ENCODE data around the gene CDH12.

Gene CDH12

DNA sequence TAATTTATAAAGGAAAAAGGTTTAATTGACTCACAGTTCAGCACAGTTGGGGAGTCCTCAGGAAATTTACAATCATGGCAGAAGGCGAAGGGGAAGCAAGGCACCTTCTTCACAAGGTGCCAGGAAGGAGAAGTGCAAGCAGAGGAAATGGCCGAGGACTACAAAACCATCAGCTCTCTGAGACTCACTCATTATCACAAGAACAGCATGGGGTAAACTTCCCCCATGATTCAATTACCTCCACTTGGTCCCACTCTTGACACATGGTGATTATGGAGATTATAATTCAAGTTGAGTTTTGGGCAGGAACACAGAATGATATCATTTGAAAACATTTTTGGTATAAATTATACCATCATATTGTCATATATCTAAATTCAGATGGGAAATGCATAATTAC is 934.7 kb downstream of the CDH12 start:
- TF ChIP-seq, protein P1, sequence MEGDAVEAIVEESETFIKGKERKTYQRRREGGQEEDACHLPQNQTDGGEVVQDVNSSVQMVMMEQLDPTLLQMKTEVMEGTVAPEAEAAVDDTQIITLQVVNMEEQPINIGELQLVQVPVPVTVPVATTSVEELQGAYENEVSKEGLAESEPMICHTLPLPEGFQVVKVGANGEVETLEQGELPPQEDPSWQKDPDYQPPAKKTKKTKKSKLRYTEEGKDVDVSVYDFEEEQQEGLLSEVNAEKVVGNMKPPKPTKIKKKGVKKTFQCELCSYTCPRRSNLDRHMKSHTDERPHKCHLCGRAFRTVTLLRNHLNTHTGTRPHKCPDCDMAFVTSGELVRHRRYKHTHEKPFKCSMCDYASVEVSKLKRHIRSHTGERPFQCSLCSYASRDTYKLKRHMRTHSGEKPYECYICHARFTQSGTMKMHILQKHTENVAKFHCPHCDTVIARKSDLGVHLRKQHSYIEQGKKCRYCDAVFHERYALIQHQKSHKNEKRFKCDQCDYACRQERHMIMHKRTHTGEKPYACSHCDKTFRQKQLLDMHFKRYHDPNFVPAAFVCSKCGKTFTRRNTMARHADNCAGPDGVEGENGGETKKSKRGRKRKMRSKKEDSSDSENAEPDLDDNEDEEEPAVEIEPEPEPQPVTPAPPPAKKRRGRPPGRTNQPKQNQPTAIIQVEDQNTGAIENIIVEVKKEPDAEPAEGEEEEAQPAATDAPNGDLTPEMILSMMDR (IDR thresholded peaks at IDR 0.05; ENCODE audit: extremely low read depth, insufficient read depth, missing control alignments) = no peak
- in situ Hi-C loops (cut with MboI; ENCODE audit: low pct_unique_long_range_greater_than_20kb, low sequenced_read_pairs, unreplicated experiment) = no loop called here

DNA sequence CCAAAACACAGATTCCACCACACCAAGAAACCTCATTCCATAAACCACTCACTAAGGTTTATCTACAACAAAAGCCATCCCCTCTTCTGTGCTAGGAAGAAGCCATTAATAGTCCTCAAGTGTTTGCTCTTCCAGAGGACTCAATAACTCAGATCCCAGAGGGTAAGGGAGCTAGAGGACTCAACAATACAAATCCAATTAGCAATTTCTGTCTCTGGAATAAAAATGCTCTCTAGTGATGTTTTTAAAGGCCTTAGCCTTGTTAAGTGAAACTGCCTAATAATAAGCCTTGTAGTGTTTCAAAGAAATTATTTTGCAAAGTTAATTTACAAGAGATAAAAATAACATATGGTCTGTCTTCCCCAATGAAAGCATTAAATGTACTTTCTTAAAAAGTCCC is 942.4 kb downstream of the CDH12 start:
- in situ Hi-C loops (cut with MboI; ENCODE audit: low pct_unique_long_range_greater_than_20kb, low sequenced_read_pairs, unreplicated experiment) = no loop called here

More for the DNA sequence above, 934.7 kb downstream of the CDH12 start:
- DNase-seq (ENCODE audit: low spot score) = no peak

DNA sequence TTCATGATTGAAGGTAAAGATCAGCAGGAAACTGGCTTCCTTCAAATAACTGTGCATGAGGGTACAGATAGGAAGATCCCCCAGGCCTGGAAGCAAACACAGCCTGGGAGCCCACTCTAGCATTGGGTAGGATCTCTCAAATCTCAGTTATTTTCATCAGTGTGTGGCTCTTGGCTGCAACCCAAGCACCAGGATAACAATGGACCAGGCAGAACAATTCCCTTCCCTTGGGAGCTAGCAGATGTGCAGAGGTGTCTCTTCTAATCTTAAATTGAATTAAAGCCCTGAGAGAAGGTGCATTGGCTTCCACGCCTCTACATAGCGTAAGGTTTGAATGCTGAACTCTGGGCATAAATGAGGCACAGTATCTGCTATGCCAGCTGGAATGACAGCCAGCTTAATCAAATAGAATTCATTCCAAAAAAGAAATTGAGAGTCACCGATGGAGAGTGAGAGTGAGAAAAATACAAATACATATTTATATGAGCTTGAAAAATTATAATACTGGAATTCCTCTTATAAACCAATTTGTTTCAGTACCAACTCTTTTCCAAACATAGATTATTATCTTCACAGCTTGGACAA is 957.3 kb downstream of the CDH12 start:
- TF ChIP-seq, protein P1 (IDR thresholded peaks at IDR 0.05; ENCODE audit: extremely low read depth, insufficient read depth, missing control alignments) = no peak
- no peak for DNase-seq (ENCODE audit: low spot score)
- in situ Hi-C loops (cut with MboI; ENCODE audit: low pct_unique_long_range_greater_than_20kb, low sequenced_read_pairs, unreplicated experiment) = no loop called here

More for the DNA sequence above, 942.4 kb downstream of the CDH12 start:
- DNase-seq (ENCODE audit: low spot score) = no peak
- TF ChIP-seq, protein P1 (IDR thresholded peaks at IDR 0.05; ENCODE audit: extremely low read depth, insufficient read depth, missing control alignments) = no peak

DNA sequence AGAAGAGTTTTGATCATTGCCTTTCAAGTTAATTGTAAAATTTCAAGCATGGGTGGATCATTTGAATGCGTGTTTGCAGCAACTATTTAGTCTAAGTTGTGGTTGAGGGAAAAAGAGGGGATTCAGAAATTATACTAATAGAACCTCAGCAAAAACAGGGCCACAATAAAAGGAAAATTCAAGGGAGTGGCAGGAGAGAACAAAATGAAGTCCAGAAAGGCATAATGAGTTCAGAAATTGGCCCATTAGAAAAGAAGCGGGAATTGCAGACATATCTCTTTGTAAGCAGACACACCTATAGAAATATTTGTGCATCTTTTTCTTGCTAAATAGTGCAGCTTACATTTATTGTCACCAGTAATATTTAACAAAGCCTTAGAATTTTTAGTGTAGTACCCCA is 960.0 kb downstream of the CDH12 start:
- DNase-seq (ENCODE audit: low spot score) = no peak

DNA sequence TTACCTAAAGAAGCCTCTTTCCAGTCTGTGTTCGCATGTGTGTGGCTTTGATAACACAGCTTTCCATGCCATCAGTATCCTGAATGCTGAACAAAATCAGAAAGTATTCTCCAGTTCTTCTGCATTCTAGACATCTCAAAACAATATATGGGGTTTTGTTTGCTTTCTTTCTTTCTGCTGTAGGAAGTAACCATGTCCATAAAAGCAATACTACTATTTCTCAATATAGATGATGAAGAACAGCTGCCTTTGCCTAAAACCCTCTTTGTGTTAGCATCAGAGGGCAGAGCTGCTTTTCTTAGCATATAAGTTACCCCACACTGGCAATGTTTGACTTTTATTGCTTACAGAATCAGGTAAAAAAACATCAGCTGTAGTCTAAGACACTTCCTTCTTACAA is 963.6 kb downstream of the CDH12 start:
- no peak for DNase-seq (ENCODE audit: low spot score)
- TF ChIP-seq, protein P1 (IDR thresholded peaks at IDR 0.05; ENCODE audit: extremely low read depth, insufficient read depth, missing control alignments) = no peak
- in situ Hi-C loops (cut with MboI; ENCODE audit: low pct_unique_long_range_greater_than_20kb, low sequenced_read_pairs, unreplicated experiment) = no loop called here

More for the DNA sequence above, 960.0 kb downstream of the CDH12 start:
- TF ChIP-seq, protein P1 (IDR thresholded peaks at IDR 0.05; ENCODE audit: extremely low read depth, insufficient read depth, missing control alignments) = no peak
- in situ Hi-C loops (cut with MboI; ENCODE audit: low pct_unique_long_range_greater_than_20kb, low sequenced_read_pairs, unreplicated experiment) = no loop called here

DNA sequence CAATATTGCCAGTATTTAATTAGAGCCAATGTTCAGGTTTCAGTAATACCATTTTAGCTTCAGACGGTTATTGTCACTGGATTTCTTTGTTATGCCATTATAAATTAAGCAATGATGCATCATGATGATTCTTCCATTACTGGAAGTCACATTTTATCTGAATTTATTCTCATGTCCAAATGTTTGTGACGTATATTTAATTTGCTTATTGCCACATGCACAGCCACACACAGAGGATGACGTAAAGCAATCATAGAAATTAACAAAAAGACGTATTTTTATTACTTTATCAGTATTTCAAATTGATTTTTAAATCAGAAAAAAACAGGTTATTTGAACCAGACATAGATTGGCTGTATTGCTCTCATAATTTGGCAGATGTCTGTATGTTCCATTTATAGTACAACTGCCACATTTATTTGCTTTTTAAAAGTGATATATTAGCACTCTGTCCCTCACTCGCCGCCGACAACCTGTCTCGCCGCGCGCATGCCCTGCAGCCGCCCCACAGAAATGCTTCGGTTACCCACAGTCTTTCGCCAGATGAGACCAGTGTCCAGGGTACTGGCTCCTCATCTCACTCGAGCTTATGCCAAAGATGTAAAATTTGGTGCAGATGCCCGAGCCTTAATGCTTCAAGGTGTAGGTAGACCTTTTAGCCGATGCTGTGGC is 970.9 kb downstream of the CDH12 start:
- in situ Hi-C loops (cut with MboI; ENCODE audit: low pct_unique_long_range_greater_than_20kb, low sequenced_read_pairs, unreplicated experiment) = no loop called here
- no peak for DNase-seq (ENCODE audit: low spot score)
- TF ChIP-seq, protein P1 (IDR thresholded peaks at IDR 0.05; ENCODE audit: extremely low read depth, insufficient read depth, missing control alignments) = no peak
